Fibroblast of skin of left biceps (primary cell): ENCODE results near the gene MTTP.
"Not testable (repeated sequence)": the region's sequence is repeated elsewhere in the genome, so short reads cannot be mapped to it uniquely, and the experiment has no call there.

Experiments used
- DNase-seq, 2 experiments: peaks; one replicate each; pipeline ENCODE4 v3.0.0-alpha.2; 2013; ENCODE audit warnings: low read depth in 2 of 2

Gene MTTP

GRCh38 chr4:99574530-99575324 lies at the start of gene MTTP:
TSS of gene MTTP (plus strand) at chr4:99574824. CDS start at chr4:99574910, 86 bp downstream.
- DNase-seq: no peak

GRCh38 chr4:99529228-99529627 lies 45.4 kb upstream of the MTTP start:
- DNase-seq: no peak

- no peak for DNase-seq
Measured at GRCh38 chr4:99529956-99530355, 44.7 kb upstream of the MTTP start.

DNA sequence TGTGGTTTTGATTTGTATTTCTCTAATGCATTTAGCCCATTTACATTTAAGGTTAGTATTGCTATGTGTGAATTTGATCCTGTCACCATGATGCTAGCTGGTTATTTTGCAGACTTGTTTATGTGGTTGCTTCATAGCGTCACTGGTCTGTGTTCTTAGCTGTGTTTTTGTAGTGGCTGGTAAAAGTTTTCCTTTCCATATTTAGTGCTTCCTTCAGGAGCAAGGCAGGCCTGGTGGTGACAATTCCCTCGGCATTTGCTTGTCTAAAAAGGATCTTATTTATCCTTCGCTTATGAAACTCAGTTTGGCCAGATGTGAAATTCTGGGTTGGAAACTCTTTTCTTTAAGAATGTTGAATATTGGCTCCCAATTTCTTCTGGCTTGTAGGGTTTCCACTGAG lies 39.9 kb upstream of the MTTP start:
- not testable (repeated sequence) for DNase-seq

DNA sequence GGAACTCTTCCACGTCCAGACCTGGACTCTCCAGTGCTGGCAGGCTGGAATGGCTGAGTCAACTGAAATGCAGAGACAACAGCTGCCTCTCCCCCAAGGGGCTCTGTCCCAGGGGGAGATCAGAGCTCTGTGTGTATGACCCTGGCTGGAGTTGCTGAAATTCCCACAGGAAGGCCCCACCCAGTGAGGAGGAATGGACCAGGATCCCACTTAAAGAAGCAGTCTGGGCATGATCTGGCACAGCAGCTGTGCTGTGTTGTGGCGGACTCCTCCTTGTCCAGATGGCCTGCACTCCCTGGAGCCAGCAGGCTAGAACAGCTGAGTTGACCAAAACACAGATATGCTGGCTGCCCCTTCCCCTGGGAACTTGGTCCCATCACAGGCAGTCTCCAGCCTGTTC lies 38.4 kb upstream of the MTTP start:
- DNase-seq: no peak

DNA sequence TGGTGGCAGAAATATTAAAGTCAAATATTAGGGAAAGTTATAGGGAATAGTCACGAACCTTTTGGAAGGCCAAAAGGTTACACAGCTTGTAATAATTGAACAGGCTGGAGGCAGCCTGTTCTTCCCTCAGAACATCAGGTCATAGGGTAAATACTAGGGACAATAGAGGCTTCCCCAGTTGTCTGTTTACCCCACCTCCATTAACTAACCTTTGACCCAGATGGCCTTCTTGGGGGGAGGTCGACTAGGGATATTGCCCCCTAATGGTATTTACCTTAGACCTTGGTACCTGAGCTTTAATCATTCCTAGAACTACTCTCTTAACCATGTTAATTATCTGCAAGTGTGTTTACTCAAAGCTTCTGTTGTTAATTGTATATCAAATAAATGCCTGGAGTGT lies 37.8 kb upstream of the MTTP start:
- no peak for DNase-seq

- no peak for DNase-seq
Measured at GRCh38 chr4:99537674-99538073, 37.0 kb upstream of the MTTP start.

- DNase-seq: no peak
Measured at GRCh38 chr4:99540277-99540939, 34.2 kb upstream of the MTTP start.

- DNase-seq: no peak
Measured at GRCh38 chr4:99552872-99553271, 21.8 kb upstream of the MTTP start.

DNA sequence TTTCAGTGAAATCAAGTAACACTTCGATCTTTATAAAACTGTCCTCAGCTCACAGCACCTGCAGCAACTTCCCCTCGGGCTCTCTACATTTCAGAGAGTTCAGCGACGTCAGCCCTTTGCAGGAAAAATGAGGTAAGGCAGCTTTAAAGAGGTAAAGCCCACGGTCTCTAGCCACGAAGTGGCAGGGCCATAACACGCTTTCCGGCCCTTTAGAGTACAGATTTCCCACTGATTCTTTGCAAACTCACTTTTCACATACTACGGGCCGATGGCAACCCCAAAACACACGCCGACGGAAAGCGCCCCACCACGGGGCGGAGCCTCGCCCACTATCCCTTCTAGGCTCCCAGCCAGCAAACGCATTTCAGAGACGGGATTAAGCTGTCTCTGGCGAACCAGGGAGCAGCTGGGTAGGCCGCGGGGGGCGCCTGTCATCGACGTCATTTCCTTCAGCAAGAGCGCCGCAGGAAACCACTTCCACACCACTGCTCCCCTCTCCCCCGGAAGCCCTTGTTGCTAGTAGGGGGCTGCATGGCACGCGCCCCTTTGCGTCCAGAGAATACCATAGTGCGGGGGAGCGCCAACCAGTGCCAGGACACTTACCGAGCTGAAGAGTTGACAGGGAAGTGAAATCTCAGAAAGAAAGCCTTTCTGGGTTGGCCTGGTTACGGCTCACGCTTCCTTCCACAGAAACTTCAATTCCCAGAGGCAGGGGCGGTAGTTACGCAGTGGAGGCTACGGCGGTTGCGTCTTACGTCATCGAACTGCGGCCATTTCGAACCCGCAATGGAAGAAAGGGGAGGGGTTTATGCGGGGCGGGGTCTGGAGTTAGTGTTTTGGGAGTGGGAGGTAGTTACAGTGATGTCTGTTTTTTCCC lies 11.1 kb upstream of the MTTP start, which contains the start of gene TRMT10A:
TRMT10A (minus strand) TSS at position 730 of the 877 bp plus-strand sequence. CDS start 4,701 bp downstream, outside the sequence.
- peak; percentile 95 to 96 for DNase-seq

GRCh38 chr4:99564921-99565320 lies 9.7 kb upstream of the MTTP start:
- no peak for DNase-seq

GRCh38 chr4:99571883-99572282 lies 2.7 kb upstream of the MTTP start:
- DNase-seq: no peak

- no peak for DNase-seq
Measured at GRCh38 chr4:99572527-99573240, 1.9 kb upstream of the MTTP start.

- no peak for DNase-seq
Measured at GRCh38 chr4:99573735-99574368, 772 bp upstream of the MTTP start.

DNA sequence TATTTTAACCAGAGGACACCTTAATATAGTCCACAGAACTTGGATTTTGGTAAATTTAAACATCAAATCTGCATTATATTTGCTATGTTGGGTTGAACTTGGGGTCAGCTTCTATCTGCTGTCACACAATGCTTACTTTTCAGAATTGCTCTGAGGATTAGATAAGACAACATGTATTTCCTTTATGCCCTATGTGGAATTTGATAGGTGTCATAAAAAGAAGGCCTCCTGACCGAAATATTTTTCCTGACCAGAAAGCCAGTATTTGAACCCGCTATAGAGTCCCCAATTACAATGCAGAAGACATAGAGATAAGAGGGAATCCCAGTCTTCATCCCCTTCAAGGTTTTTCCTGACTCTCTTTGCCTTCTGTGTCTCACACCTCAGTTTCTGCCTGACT lies 4.1 kb downstream of the MTTP start:
- DNase-seq: no peak

GRCh38 chr4:99585516-99585915 lies 10.9 kb downstream of the MTTP start:
- DNase-seq: no peak

- no peak for DNase-seq
Measured at GRCh38 chr4:99586322-99586721, 11.7 kb downstream of the MTTP start.

DNA sequence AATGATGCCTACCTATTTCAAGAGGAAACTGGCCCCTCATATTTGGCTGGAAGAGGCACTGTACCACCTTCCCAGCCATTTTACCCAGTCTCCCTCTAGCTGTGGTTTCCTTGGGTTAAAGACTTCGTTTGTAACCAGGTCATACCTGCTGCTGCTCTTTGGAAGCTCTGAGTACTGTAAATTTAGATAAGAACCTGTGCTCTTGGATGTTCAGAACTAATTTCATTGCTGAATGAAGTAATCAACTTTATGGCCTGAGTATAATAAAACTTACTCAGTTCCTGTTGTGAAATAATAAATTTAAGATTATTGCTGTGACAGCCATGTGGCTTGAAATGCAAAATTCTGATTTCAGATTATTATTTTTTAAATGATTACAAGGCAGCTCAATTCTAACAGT lies 12.2 kb downstream of the MTTP start:
- DNase-seq: no peak

DNA sequence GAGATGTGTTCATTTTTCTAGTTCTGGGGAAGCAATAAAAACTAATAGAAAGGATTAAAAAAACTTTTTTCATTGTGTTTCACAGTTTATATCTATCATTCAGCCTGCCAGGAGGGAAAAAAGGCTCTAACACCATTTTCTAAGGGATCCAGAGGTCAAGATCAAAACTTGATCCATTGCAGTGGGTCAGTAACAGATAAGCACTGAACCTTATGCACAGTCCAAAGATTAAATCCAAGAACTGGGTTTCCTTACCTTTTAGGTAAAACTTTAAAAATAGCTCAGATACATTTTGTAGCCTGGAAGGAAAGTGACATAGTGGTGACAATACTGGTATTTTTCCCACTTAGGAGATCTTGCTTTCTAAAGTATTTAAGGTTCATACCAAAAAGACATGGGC lies 12.7 kb downstream of the MTTP start:
- DNase-seq: no peak

DNA sequence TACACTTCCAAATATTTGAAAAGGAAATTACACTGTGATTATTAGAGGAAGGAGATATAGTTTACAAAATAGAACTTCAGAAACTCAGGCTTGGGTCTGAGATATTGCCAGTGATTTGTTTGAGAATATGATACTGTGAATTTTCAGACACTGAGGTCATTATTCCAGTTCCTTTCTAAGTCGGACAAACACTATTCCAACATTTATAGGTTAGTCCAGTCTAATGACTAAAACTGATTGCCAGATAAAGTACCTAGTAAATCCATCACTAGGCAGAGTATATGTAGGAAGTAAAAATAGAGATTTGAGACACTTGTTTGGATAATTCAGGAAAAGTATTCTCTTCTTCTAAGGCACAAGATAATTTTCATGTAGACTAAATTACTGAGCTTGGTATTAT lies 13.2 kb downstream of the MTTP start:
- no peak for DNase-seq

DNA sequence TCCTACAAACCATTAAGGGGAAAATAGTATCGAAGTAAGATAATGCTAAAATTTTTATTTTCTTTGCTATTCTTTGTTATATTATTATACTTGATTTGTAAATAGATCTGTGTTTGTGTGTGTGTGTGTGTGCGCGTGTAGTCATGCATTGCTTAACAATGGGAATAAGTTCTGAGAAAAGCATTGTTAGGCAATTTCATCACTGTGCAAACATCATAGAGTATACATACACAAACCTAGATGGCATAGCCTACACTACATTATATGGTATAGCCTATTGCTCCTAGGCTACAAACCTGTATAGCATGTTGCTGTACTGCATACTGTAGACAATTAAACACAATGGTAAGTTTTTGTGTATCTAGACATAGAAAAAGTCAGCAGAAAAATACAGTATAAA lies 17.1 kb downstream of the MTTP start:
- no peak for DNase-seq
